ENCODE data around the gene RIPOR3.
"Not testable (repeated sequence)": the region's sequence is repeated elsewhere in the genome, so short reads cannot be mapped to it uniquely, and the experiment has no call there.

Gene RIPOR3

DNA sequence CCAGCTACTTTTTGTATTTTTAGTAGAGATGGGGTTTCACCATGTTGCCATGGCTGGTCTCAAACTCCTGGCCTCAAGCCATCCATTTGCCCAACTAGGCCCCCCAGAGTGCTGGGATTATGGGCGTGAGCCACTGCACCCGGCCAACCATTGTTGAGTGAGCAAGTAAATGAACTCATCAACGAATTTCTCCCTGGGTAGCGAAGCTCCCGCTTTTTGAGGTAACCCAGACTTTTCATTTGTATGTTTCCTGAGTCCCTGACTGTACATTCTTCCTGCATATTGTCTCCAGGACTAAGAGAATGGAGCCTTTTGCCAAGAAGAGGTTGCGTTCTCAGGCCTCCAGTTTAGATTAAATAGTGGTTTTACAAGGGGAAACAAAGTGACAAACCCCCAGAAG lies 36.4 kb downstream of the RIPOR3 start:
- no peak for DNase-seq

DNA sequence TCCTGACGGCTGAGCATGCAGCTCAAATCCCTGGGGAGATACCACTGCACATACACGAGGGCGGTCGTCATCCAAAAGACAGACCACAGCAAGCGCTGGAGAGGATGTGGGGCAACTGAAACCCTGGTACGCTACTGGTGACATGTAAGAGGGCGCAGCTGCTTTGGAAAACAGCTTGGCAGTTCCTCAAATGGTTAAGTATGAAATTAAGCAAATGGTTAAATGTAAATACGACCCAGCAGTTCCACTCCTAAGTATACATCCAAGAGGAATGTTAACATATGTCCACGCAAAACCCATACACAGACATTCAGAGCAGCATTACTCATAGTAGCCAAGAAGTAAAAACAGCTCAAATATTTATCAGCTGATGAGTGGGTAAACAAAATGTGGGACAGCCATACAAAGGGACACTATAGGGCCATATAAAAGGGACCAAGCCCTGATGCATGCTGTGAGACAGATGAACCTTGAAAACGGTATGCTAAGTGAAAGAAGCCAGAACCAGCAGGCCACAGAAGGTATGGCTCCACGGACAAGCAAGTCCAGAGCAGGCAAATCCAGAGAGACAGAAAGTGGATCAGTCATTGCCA lies 38.5 kb downstream of the RIPOR3 start:
- DNase-seq = no peak

DNA sequence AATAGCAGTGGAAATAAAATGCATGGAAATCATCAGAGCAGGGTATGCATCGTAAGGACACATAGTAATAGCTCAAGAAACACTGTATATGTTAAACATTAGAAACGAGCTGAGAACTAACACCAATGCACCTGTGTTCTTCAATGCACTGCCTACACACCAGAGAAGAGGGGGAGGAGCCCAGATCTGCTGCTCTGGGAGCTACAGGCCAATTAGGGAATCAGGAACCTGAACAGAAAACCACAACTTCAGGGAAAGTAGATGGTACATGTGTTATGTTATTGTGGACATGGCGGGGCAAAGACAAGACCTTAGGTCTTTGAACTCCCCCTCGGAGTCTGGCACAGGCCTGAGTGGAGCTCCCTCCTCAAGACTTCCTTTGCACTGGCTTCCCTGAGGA lies 39.7 kb downstream of the RIPOR3 start:
- no peak for DNase-seq

DNA sequence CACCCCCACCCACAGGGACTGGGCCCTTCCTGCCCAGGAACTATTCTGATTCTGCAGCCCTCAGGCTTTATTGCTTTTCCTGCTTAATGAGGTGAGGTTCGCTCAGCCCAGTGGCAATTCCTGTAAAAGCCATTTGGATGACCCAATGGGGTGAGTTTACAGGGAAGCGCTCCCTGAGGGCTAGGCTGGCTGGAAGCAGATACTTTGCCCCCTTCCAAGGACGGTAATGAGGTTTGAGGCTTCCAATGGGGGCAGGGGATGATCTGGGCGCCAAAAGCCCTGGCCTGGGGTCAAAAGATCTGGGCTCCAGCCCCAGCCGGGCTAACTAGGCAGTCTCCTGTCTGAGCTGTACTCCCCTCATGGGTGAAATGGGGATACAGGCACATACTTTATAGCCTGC lies 41.8 kb downstream of the RIPOR3 start:
- DNase-seq = no peak

DNA sequence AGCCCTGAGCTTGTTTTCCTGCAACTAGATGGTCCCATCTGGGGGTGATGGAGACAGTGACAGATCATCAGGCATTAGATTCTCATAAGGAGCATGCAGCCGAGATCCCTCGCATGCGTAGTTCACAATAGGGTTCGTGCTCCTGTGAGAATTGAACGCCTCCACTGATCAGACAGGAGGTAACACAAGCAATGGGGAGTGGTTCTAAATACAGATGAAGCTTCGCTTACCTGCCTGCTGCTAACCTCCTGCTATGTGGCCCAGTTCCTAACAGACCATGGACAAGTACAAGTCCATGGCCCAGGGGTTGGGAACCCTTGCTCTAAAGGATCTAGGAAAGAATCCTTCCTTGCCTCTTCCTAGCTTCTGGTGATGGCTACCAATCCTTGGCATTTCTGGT lies 42.7 kb downstream of the RIPOR3 start:
- DNase-seq = no peak

DNA sequence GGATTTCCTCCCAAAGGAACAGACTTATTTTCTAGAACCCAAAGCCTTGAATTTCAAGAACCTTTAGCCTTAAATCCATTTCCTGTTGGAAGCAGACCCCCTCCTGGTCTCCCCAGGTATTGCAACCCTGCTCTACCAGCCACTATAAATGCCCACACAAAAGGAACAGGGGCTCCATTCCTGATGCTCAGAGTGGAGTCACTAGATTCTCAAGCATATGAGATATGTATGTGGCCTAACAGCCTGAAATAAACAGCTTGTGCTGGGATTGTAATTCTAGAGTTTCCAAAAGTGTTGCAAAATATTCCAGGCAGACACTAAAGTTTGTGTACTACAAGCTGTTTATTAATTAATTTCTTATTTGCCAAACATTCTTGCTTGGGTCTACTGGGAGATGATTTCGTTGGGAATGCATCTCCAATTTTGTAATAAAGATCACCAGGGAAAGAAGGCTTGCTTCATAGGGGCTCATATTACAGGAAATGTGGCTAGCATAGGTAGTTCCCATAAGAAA lies 44.8 kb downstream of the RIPOR3 start:
- DNase-seq = no peak

DNA sequence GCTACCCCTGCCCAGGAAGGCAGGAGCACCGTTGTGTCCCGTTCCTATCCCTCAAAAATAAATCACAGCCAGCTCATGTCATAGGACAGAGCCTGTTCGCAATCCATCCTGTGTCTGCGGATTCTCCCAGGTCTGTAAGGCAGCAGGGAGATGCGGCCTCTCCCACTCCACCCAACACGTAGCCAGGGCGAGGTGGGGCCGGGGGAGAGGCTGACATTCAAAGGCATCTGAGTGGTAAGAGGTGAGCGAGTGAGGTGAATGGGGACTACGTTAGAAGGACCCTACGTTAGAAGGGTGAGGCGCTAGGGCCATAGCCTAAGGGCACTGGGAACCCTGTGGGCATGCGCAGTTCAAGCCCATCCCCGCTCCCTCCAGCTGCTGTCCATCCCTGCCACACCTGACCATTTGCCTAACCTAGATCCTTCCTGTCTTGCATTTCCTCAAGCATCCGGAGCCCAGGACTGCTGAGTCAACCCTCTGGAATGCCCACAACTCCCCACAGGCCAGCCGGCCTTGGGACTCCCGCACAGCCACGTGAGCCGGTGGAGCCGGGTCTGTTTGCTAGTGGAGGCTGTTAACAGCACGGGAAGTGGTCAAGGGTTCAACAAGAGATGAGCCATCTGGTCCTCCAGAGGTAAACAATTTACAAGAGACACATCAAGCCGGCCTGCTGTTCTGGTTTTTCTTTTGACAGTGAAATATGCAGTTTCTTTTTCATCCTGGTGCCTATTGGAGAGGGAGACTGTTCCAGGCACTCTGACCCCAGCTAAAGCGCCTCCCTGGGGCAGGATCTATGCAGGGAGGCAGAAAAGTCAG lies 45.9 kb downstream of the RIPOR3 start:
- DNase-seq = no peak

DNA sequence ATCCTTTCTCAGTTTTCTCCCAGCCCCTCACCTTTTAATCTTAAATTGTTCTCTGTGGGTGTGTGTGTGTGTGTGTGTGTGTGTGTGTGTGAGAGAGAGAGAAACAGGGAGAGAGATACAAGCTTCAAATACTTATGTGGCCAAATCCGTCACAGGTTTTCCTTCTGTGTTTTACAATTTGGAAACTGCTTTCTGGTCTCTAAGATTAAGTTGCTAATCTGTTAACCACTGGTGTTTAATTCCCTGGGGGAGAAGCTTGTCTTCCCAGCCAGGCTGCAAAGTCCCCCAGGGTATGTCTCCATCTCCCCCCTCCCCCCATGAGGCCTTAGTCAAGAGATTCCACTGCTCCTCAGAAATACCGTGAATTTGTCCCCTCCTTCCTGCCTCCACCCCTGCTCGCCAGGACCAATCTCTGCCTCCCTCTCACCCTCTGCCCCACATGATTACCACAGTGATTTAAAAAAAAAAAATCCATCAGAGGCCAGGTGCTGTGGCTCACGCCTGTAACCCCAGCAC lies 49.0 kb downstream of the RIPOR3 start:
- no peak for DNase-seq

DNA sequence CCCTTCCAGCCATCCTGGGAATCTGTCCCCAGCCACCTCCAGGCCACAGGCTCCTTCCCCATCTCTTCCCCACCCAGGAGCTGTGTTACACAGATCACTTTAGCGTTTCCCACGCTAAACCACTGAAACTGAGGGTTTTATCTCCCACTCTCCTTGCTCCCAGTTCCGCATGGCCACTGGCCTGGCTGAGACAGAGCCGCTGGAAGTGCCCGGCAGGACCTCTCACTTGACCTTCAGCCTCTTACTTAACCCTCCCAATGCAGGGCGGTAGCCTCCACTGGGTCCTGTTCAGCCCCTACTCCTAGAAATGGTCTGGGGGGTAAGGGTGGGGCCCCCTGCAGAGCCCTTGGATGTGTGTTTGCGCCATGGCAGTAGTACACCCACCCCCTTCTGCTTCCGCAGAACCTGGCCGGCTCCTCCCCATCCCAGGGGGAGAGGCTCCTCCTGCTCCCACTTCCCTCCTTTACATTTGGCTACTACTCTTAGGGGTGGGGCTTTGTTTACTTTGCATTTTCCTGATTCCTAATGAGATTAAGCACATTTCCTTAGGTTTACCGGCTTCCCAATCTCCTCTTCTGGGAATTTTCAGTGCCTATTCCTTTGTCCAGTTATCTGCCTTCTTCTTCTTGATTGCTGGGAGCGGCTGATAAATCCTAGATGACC lies 49.6 kb downstream of the RIPOR3 start:
- DNase-seq = not testable (repeated sequence)

DNA sequence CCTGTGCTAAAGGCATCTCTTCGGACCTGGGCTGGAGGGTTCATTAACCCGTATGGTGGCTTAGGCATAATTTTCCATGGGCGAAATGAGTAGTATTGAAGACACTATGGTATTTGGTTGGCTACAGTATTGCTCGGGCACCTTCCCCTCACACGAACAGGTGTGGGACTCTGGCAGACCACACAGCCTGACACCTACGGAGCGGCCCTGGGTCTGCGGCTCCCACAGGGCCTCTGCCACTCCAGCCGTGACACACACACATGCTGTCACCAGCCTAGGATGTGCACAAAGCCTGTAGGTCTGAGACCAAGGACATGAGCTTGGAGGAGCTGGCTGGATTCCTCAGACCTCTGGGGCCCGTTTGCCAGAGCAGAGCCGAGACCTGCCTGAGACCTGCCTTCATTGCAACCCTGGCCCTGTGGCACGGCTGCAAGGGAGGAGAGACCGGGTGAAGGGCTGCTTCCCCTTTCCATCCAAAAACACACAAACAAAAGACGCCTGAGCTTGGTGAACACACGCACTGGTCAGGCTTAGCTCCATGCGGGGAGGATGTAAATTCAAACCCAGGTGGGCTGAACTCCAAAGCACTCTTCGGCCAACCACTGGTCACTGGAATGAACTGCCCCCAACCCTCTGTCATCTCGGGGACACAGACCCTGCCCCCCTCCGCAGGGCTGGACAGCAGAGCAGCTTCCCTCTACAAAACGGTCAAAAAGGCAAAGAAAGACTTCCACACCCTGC lies 51.2 kb downstream of the RIPOR3 start:
- not testable (repeated sequence) for DNase-seq

DNA sequence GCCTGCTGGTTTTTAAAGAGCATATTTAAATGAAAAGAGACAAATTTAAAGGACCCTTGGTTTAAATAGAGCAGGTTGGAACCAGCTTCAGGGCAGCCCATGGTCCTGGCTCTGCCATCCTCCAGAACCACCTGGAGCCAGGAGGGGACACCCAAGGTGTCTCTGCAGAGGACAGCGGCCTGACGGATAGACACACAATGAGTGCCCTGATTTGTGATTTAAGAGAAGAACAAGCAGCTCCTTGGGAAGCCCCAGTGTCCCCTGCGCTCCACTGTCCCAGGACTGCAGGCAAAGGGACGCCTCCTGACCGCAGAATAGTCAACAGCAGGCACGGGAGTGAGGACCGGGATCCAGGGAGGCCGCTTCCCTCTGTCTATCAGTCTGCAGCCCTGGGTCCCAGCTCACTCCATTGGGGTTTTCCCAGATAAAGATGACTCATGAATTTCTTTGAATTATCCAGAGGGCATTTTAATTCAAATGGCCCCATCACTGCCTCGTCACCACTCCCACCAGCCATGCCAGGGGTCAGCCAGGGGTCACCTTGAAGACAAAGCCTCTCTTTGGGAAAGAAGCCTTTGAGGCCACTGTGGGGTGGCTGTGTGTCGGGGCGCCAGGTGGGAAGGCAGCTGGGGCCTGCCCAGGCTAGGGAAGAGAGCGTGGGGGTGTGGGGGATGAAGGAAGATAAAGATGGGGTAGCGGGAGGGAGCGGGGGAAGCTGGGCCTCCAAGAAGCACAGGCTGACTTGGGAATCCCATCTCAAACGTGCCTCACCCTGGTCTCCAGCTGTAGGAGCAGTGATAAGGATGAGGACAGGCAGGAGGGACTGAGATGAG lies 53.1 kb downstream of the RIPOR3 start:
- DNase-seq = not testable (repeated sequence)

DNA sequence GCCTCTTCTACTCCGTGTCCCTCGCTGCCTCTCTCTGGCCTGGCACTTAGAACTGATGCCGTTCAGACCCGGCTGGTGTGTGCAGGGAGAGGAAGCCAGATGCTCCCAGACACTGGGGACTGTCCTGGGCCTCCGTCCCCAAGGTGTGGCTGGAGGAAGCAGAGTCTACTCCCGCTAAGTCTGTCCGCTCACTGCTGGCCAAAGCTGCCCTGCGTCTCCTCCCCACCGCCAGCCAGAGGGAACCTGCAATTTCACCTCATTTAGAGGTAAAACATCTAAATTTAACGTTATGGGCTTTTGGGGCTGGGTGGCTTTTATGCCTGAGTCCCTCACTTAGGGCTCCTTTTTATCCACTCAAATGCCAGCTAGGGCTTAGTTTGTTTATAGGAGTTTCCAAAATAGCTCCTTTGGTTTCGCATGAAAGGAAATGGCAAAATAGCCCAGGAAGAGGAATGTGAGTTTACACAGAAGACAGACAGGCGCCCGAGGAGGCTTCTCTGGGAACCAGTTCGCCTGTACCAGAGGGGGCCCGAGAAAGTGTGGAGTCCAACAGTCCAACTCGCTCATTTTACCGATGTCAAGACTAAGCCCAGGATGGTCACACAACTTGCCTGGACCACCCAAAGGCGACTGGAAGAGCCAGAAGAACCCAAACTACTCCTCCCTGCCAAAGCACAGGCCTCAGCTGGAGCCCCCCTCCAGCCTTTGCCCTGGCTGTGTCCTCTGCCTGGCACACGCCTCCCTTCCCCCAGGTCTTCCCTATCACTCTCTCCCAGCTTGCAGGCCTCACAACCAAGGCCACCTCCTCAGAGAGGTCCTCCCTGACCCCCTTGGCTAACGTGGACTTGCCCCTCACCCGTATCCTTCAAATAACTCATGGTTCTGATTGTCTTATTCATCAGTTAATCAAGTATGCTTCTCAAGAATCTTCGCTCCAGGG lies 54.5 kb downstream of the RIPOR3 start:
- DNase-seq = no peak

DNA sequence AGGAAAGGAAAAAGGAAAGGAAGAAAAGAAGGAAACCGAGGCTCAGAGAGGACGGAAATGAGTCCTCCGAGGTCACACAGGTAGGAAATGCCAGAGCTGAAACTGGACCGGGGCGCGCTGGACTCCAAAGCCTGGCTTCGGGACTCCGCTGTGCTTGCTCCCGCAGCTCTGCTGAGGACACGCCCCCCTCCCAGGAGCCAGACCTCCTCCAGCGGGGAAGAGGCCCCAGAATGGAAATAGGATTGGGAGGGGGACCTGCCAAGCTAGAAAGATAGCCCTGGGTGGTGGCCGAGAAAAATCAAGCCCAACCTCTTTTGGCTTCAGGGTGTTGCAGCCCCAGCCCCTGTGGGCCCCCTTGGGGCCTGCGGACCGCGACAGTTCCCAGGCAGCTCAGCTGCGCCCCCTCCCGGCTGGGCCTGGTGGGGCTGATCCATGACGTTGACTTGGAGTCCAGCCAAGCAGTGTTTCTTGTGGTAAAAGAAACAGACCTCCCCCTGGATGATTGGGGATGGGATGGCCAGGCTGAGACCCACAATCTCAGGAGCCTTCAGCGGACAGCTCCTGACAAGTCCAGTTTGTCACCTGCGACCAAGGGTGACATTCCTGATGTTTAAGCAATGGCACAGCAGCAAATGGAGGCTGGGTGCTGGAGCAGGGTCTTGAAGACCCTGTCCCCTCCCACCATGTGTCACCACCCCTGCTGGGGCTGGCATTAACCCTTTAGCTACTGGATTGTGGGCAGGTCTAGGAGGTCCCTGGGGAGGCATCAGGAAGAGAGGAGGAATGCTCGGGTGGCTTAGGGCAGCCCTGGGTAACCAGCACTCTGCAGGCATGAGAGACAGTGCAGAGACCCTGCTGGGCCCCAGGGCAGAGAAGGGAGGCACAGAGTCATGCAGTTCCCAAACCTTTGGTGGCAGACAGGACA lies 55.4 kb downstream of the RIPOR3 start:
- DNase-seq = no peak

DNA sequence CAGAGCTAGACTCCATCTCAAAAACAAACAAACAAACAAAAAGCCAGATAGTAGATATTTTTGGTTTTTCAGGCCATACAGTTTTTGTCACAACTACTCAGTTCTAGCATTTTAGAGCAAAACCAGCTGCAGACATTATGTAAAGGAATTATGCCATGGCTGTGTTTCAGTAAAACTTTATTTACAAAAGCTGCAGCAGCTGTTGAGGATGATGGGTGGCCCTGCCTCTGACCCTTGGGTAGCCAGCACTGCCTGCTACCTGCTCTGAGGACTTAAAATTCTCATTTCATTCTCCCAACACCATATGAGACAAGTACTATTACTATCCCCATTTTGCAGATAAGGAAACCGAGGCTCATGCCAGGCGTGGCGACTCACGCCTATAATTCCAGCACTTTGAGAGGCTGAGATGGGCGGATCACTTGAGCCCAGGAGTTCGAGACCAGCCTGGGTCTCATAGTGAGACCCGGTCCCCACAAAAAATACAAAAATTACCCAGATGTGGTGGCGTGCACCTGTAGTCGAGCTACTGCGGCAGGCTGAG lies 56.3 kb downstream of the RIPOR3 start:
- no peak for DNase-seq

DNA sequence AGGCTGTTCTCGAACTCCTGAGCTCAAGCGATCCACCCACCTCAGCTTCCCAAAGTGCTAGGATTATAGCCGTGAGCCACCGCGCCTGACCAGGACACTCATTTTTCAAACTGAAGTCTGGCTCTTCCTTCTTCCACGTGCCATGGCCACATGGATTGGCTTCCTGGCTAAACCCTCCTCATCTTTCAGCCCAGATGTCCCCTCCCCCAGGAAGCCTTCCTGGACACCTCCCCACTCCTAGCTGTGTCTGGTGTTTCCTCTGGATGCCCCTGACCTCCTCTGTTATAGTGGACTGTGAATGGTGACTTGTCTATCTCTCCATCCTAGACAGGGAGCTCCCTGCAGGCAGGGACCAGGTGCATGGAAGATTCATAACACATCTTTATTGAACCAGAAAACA lies 57.2 kb downstream of the RIPOR3 start:
- no peak for DNase-seq

DNA sequence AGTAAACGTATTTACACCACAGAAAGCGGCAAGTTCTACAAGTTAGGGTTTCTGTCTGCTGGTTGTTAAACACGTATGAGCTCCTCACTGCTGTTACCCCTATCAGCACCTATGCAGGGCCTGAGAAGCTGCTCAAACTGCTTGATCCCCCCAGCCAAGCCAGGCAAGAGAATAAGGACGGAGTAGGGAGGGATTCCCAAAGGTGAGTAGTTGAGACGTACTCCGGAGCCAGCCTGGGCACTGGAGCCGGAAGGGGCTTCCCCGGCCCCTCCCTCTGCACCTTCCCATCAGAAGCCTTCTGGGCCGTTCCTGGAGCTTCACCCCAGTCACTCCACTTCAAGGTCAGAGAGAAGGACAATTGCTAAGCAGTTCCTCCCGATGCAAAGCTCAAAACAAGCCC lies 58.0 kb downstream of the RIPOR3 start:
- DNase-seq = no peak

DNA sequence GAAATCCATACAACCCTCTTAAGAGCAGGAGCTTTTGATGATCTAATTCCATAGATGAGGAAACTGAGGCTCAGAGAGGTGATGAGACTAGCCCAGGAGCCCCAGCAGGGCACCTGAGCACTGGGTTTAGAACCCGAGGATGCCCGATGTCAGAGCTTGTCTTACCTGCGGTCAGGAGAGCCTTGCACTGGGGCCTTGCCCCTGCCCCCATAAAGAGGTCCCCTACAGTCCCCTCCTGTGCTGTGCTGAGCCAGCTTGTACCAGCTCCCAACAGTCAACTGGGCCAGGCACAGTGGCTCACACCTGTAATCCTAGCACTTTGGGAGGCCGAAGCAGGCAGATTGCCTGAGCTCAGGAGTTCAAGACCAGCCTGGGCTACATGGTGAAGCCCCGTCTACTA lies 58.6 kb downstream of the RIPOR3 start:
- DNase-seq = no peak

DNA sequence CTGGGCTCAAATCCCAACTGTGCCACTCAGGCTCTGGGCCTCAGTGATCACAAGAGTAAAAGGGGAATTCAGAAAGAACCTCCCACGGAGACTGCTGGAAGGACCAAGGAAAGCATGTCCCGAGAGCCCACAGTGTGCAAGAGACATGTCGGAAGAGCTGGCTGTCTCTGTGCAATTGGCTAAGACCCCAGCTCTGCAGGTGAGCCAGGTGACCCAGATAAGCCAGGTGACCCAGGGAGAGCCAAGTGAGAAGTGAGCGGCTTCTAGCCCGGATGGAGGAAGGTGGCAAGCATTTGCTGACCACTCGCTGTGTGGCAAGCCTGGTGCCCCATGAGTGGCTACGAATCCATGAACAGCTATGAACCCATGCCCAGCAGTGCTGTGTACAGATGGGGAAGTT lies 59.1 kb downstream of the RIPOR3 start:
- no peak for DNase-seq

DNA sequence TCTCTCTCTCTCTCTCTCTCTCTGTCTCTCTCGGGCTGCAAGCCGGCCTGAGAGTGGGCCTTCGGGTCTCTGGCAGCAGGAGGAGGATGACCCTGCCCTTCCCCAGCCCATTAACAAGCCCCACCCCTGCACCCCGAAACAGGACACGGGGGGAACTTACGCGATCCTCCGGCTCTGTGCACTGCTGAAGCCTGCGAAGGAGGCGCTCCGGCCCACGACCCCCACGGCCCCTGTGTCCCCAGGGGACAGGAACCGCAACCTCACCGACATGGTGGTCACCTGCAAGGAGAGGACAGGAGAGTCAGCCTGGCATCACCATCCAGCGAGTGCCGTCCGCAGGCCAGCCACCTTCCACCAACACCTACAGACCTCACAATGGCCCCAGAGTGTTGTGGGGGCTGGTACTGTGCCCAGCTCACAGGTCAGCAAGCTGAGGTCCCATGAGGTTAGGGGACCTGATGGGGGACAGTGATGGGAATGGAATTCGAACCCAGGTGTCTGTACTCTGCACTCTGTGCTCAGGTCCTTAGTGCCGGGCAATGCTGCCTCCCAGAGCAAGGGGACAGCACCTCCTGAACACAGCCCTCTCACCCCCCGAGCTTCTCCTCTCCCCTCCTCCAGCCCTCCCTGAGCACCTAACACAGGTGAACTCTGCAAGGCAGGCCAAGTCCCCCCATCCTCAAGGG lies 60.6 kb downstream of the RIPOR3 start:
- DNase-seq = no peak

Measured in NCI-H748 treated with DMSO at 0.1 percent for 48 hours (cell line).